Measurements from ENCODE around the gene HK2.
"Not testable (repeated sequence)": the region's sequence is repeated elsewhere in the genome, so short reads cannot be mapped to it uniquely, and the experiment has no call there.

Gene HK2

DNA sequence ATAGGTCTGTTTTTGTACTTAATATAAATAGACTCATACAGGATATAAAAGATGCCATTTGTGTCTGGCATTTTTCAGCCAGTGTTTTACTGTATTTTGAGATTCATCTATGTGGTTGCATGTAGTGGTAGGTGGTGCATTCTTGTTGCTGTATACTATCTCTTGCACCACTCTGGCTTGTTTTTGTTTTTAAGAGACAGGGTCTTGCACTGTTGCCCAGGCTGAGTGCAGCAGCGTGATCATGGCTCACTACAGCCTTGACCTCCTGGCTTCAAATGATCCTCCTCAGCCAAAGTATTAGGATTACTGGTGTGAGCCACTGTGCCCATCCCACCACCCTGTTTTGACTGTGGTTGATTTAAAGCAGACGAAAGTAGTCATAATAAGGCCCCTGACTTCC, 12.6 kb downstream of the HK2 start:
- Histone ChIP-seq H3K4me1 (ENCODE audit: control insufficient read depth in 5 of 5, insufficient read depth in 5 of 5, low read length in 5 of 5) (peaks cover 17 to 97% (median 82%) of the 10 kb centered on the region in 5 donors), H3K27me3 (ENCODE audit: control insufficient read depth in 5 of 5, insufficient read depth in 4 of 5, low read length in 5 of 5) (no peaks in the 10 kb centered on the region)

DNA sequence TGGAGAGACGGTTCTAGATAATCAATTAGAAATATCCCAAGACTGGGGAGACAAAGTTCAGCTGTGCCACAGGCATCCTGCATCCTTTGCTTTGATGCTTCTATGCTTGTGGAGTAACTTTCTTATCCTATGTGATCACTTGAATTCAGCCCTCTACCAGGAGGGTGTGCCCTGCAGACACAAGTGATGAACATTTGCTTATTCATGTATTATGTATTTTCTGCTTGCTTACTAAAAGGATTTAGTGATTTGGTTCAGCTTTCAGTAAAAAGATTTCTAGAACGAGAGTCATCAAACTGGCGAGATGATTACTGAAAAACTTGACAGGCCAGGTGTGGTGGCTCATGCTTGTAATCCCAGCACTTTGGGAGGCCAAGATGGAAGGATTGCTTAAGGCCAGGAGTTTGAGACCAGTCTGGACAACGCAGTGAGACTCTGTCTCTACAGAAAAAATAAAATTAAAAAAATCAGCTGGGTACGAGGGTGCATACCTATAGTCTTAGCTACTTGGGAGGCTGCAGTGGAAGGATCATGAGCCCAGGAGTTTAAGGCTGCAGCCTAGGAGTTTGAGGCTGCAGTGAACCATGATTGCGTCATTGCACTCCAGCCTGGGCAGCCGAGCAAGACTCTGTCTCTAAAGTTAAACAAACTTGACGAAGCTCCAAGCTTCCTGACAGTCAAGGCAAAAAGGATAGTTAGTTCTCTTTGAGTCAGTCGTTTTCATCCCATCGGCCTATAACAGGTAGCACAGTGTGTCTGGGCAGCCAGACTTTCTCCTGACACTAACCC, 13.3 kb downstream of the HK2 start:
- Histone ChIP-seq H3K4me3 (ENCODE audit: low read depth in 1 of 5, low read length in 5 of 5) (no peak overlapping the region), H3K9ac (ENCODE audit: low read length in 5 of 5) (peak overlapping the region in 3 of 5 donors; percentile 15 to 56 (median 18)), H3K9me3 (ENCODE audit: control insufficient read depth in 5 of 5, low read length in 5 of 5) (no peaks in the 10 kb centered on the region), H3K4me1 (ENCODE audit: control insufficient read depth in 5 of 5, insufficient read depth in 5 of 5, low read length in 5 of 5) (peaks cover 19 to 99% (median 86%) of the 10 kb centered on the region in 5 donors), H3K27me3 (ENCODE audit: control insufficient read depth in 5 of 5, insufficient read depth in 4 of 5, low read length in 5 of 5) (no peaks in the 10 kb centered on the region), H3K36me3 (ENCODE audit: control insufficient read depth in 5 of 5, insufficient read depth in 5 of 5, low read length in 5 of 5) (peaks cover 0 to 9% (median 0%) of the 10 kb centered on the region in 5 donors), H3K27ac (ENCODE audit: low read depth, low read length) (peak overlapping the region; percentile 85)

More for the DNA sequence above, 12.6 kb downstream of the HK2 start:
- H3K9ac ChIP-seq (ENCODE audit: low read length in 5 of 5), result no peak overlapping the region
- peaks cover 0 to 9% (median 0%) of the 10 kb centered on the region in 5 donors for H3K36me3 ChIP-seq (ENCODE audit: control insufficient read depth in 5 of 5, insufficient read depth in 5 of 5, low read length in 5 of 5)
- H3K9me3 ChIP-seq (ENCODE audit: control insufficient read depth in 5 of 5, low read length in 5 of 5), result no peaks in the 10 kb centered on the region
- H3K4me3 ChIP-seq (ENCODE audit: low read depth in 1 of 5, low read length in 5 of 5), result no peak overlapping the region
- peak overlapping the region; percentile 85 for H3K27ac ChIP-seq (ENCODE audit: low read depth, low read length)

DNA sequence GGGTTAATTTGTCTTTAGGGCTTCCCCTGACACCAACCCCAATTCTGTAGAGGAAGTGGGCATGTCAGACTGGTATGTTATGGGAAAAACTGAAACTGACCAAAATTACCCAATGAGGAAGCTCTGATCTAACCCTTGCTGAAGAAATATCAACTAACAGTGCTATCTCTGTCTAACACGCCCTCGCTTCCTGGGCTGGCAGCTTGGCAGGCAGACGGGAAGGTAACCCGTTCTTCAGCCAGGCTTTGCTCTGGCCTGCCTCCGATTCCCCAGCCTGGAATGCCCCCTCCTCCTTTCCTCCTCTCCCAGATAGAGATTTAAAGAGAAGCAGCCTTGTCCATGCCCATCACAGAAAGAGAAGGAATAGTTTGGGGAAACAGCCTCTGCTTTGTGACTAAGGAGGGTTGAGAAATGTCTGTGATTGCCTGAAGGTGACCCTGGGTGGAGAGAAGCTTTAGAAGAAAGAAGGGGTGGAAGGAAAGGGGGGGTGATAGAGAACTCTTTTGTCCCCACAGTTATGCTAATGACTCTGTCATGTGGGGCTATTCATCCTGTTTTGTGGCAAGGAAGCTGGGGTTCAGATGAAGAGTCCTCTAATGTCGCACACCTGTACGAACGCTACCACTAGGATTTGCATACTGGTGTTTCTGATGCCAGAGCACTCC, 15.4 kb downstream of the HK2 start:
- peak overlapping the region; percentile 85 for H3K27ac ChIP-seq (ENCODE audit: low read depth, low read length)
- peak overlapping the region in 3 of 5 donors; percentile 18 to 52 (median 26) for H3K9ac ChIP-seq (ENCODE audit: low read length in 5 of 5)
- no peaks in the 10 kb centered on the region for H3K27me3 ChIP-seq (ENCODE audit: control insufficient read depth in 5 of 5, insufficient read depth in 4 of 5, low read length in 5 of 5)
- peak overlapping the region in 2 of 5 donors; percentile 8 to 18 for H3K4me3 ChIP-seq (ENCODE audit: low read depth in 1 of 5, low read length in 5 of 5)
- no peaks in the 10 kb centered on the region for H3K9me3 ChIP-seq (ENCODE audit: control insufficient read depth in 5 of 5, low read length in 5 of 5)
- peaks cover 0 to 3% (median 2%) of the 10 kb centered on the region in 5 donors for H3K36me3 ChIP-seq (ENCODE audit: control insufficient read depth in 5 of 5, insufficient read depth in 5 of 5, low read length in 5 of 5)
- H3K4me1 ChIP-seq (ENCODE audit: control insufficient read depth in 5 of 5, insufficient read depth in 5 of 5, low read length in 5 of 5), result peaks cover 15 to 85% (median 70%) of the 10 kb centered on the region in 5 donors

DNA sequence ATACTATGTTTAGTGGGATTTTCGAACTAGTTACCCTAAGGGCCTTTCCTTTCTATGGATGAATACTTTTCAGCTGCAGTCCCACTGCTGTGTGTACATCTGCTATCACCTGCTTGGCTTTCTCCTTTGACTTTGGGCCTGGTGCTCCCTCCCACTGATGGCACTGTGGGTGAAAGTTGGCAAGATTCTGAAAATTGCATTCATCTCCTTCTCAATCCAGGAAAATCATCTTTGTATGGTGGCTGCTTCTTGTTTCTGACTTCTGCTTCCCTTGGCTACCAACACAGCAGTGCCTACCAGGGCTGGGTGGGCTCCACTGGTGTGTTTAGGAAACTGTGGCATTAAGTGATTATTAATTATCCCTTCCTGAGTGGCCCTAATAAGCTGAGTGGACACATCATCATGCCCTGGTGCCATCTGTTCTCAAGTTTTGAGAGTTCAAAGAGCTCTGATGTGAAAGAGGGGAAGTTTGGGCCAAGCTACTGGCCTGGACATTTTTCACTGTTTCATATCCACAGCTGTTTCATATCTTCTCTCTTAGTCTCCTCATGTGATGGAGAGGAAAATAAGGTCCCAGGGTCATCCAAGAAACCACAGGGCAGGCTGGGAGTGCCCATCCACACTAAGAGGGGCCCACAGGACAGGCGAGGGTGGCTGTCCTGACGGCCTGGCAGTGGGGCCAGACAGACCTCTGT, 16.7 kb downstream of the HK2 start:
- H3K27ac ChIP-seq (ENCODE audit: low read depth, low read length), result peak overlapping the region; percentile 85
- peaks cover 10 to 77% (median 60%) of the 10 kb centered on the region in 5 donors for H3K4me1 ChIP-seq (ENCODE audit: control insufficient read depth in 5 of 5, insufficient read depth in 5 of 5, low read length in 5 of 5)
- no peaks in the 10 kb centered on the region for H3K27me3 ChIP-seq (ENCODE audit: control insufficient read depth in 5 of 5, insufficient read depth in 4 of 5, low read length in 5 of 5)
- H3K9me3 ChIP-seq (ENCODE audit: control insufficient read depth in 5 of 5, low read length in 5 of 5), result no peaks in the 10 kb centered on the region
- peaks cover 0 to 15% (median 12%) of the 10 kb centered on the region in 5 donors for H3K36me3 ChIP-seq (ENCODE audit: control insufficient read depth in 5 of 5, insufficient read depth in 5 of 5, low read length in 5 of 5)
- H3K4me3 ChIP-seq (ENCODE audit: low read depth in 1 of 5, low read length in 5 of 5), result no peak overlapping the region
- H3K9ac ChIP-seq (ENCODE audit: low read length in 5 of 5), result peak overlapping the region in 2 of 5 donors; percentile 29 to 52

DNA sequence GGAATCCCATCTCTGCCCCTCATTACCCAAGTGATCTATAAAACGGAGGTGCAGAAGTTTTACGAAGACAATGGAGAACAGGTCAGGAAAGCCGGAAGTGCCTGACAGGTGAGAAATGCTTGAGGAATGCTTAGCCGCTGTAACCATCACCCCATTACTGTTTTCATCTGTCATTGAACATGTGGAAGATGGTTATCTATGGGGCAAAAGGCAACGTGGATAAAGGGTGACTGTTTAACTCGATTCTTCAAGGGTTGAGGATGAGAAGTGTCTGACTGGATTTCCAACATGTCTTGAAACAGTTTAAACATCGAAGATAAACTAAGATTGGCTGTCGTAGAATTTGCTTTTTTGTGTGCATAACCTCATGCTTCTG, 17.3 kb downstream of the HK2 start:
- no peaks in the 10 kb centered on the region for H3K27me3 ChIP-seq (ENCODE audit: control insufficient read depth in 5 of 5, insufficient read depth in 4 of 5, low read length in 5 of 5)
- peaks cover 10 to 76% (median 60%) of the 10 kb centered on the region in 5 donors for H3K4me1 ChIP-seq (ENCODE audit: control insufficient read depth in 5 of 5, insufficient read depth in 5 of 5, low read length in 5 of 5)
- H3K9me3 ChIP-seq (ENCODE audit: control insufficient read depth in 5 of 5, low read length in 5 of 5), result no peaks in the 10 kb centered on the region
- H3K36me3 ChIP-seq (ENCODE audit: control insufficient read depth in 5 of 5, insufficient read depth in 5 of 5, low read length in 5 of 5), result peaks cover 0 to 20% (median 17%) of the 10 kb centered on the region in 5 donors
- H3K4me3 ChIP-seq (ENCODE audit: low read depth in 1 of 5, low read length in 5 of 5), result no peak overlapping the region
- H3K9ac ChIP-seq (ENCODE audit: low read length in 5 of 5), result peak overlapping the region in 1 of 5 donors; percentile 10
- H3K27ac ChIP-seq (ENCODE audit: low read depth, low read length), result peak overlapping the region; percentile 85

DNA sequence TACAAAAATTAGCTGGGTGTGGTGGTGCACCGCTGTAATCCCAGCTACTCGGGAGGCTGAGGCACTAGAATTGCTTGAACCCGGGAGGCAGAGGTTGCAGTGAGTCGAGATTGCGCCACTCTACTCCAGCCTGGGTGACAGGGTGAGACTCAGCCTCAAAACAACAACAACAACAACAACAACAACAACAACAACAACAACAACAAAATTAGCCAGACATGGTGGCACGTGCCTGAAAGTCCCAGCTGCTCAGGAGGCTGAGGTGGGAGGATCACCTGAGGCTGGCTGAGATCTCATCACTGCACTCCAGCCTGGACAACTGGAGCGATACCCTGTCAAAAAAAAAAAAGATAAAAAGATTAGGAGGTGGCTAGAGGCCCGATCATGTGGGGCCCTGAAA, 19.4 kb downstream of the HK2 start:
- not testable (repeated sequence) for H3K9me3 ChIP-seq (ENCODE audit: control insufficient read depth in 5 of 5, low read length in 5 of 5); H3K4me3 ChIP-seq (ENCODE audit: low read depth in 1 of 5, low read length in 5 of 5); H3K9ac ChIP-seq (ENCODE audit: low read length in 5 of 5); H3K27me3 ChIP-seq (ENCODE audit: control insufficient read depth in 5 of 5, insufficient read depth in 4 of 5, low read length in 5 of 5); H3K27ac ChIP-seq (ENCODE audit: low read depth, low read length)
- Histone ChIP-seq H3K36me3 (ENCODE audit: control insufficient read depth in 5 of 5, insufficient read depth in 5 of 5, low read length in 5 of 5) (peaks cover 4 to 24% (median 22%) of the 10 kb centered on the region in 5 donors), H3K4me1 (ENCODE audit: control insufficient read depth in 5 of 5, insufficient read depth in 5 of 5, low read length in 5 of 5) (peaks cover 7 to 78% (median 59%) of the 10 kb centered on the region in 5 donors)

DNA sequence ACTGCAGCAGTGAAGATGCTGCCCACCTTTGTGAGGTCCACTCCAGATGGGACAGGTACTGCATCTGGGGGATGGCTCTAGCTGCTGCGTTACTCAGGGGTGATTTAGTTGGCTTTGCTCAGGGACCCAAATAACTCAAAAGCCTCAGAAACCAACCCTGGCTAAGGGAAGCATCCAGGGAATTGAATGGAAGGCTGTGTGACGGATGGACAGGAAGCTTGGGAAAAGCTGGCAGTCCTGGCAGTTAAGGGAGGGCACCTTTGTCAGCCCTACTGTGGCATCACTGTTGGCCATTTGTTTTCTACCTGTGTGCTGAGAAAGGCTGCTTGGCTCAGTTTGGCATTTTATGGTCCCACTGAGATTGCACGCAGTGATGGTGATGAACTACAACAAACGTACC, 20.5 kb downstream of the HK2 start:
- Histone ChIP-seq H3K4me3 (ENCODE audit: low read depth in 1 of 5, low read length in 5 of 5) (no peak overlapping the region), H3K4me1 (ENCODE audit: control insufficient read depth in 5 of 5, insufficient read depth in 5 of 5, low read length in 5 of 5) (peaks cover 1 to 72% (median 52%) of the 10 kb centered on the region in 5 donors), H3K27me3 (ENCODE audit: control insufficient read depth in 5 of 5, insufficient read depth in 4 of 5, low read length in 5 of 5) (no peaks in the 10 kb centered on the region), H3K27ac (ENCODE audit: low read depth, low read length) (peak overlapping the region; percentile 20), H3K36me3 (ENCODE audit: control insufficient read depth in 5 of 5, insufficient read depth in 5 of 5, low read length in 5 of 5) (peaks cover 4 to 24% (median 22%) of the 10 kb centered on the region in 5 donors), H3K9ac (ENCODE audit: low read length in 5 of 5) (no peak overlapping the region), H3K9me3 (ENCODE audit: control insufficient read depth in 5 of 5, low read length in 5 of 5) (no peaks in the 10 kb centered on the region)

DNA sequence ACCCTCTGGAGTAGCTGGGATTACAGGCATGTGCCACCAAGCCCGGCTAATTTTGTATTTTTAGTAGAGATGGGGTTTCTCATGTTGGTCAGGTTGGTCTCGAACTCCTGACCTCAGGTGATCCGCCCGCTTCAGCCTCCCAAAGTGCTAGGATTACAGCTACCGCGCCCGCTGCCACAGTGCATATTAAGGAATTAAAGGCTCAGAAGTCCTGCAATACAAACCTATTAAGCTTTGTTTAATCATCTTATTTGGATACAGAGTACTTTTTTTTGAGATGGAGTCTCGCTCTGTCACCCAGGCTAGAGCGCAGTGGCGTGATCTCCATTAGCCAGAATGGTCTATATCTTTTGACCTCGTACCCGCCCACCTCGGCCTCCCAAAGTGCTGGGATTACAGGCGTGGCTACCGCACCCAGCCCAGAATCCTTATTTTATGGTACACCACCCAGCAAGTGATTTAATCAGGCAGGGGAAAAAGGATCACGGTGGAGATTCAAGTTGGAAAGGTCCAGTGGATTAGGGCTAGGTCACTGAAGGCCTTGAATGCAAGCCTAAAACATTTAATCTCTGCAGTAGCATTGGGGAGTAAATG, 21.3 kb downstream of the HK2 start:
- peak overlapping the region; percentile 64 for H3K27ac ChIP-seq (ENCODE audit: low read depth, low read length)
- not testable (repeated sequence) for H3K27me3 ChIP-seq (ENCODE audit: control insufficient read depth in 5 of 5, insufficient read depth in 4 of 5, low read length in 5 of 5); H3K9me3 ChIP-seq (ENCODE audit: control insufficient read depth in 5 of 5, low read length in 5 of 5); H3K4me3 ChIP-seq (ENCODE audit: low read depth in 1 of 5, low read length in 5 of 5)
- H3K9ac ChIP-seq (ENCODE audit: low read length in 5 of 5), result peak overlapping the region in 1 of 5 donors; percentile 25
- peaks cover 1 to 64% (median 45%) of the 10 kb centered on the region in 5 donors for H3K4me1 ChIP-seq (ENCODE audit: control insufficient read depth in 5 of 5, insufficient read depth in 5 of 5, low read length in 5 of 5)
- peaks cover 4 to 24% (median 22%) of the 10 kb centered on the region in 5 donors for H3K36me3 ChIP-seq (ENCODE audit: control insufficient read depth in 5 of 5, insufficient read depth in 5 of 5, low read length in 5 of 5)

DNA sequence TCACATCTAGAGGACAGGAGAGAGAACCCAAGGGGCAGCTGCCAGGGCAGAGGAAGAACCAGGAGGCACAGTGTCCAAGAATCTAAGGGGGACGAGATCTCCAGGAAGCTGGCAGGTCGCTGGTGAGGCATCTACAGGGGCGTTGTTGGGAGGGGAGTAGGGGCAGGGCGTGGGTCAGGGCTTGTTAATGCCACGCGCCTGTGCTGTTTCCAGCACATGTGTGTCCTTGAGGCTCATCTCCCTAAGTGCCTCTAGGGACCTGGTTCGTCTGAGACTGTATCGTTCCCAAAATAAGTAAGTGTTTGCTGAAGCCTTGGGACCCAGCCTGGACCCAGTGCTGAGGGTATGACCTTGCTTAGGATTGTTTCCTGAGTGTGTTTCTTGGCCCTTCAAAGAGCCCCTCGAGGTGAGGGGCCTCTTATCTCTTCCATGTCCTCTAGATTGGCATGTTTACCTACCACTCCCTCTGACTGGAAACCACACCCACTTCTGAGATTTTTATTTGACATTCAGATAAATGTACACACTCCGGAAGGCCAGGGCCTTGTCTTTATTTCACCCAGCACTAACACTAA, 22.2 kb downstream of the HK2 start:
- peak overlapping the region in 1 of 5 donors; percentile 26 for H3K9ac ChIP-seq (ENCODE audit: low read length in 5 of 5)
- no peak overlapping the region for H3K4me3 ChIP-seq (ENCODE audit: low read depth in 1 of 5, low read length in 5 of 5)
- peak overlapping the region; percentile 64 for H3K27ac ChIP-seq (ENCODE audit: low read depth, low read length)
- peaks cover 4 to 24% (median 22%) of the 10 kb centered on the region in 5 donors for H3K36me3 ChIP-seq (ENCODE audit: control insufficient read depth in 5 of 5, insufficient read depth in 5 of 5, low read length in 5 of 5)
- no peaks in the 10 kb centered on the region for H3K9me3 ChIP-seq (ENCODE audit: control insufficient read depth in 5 of 5, low read length in 5 of 5)
- peaks cover 1 to 64% (median 37%) of the 10 kb centered on the region in 5 donors for H3K4me1 ChIP-seq (ENCODE audit: control insufficient read depth in 5 of 5, insufficient read depth in 5 of 5, low read length in 5 of 5)
- no peaks in the 10 kb centered on the region for H3K27me3 ChIP-seq (ENCODE audit: control insufficient read depth in 5 of 5, insufficient read depth in 4 of 5, low read length in 5 of 5)
